GM18867 (cell line): ENCODE measurements around the gene CELF4.

Source experiments
- ATAC-seq: cut with Tn5 transposase; IDR thresholded peaks from one replicate; pipeline ENCODE4 v1.9.1; 2021; ENCODE audit warnings: mild to moderate bottlenecking, moderate library complexity; ENCODE audit not compliant: unreplicated experiment

The CELF4 gene

GRCh38 chr18:37299471-37300304, 265.9 kb downstream of the CELF4 start:
- ATAC-seq = peak; percentile 88

- no peak for ATAC-seq
Observed at GRCh38 chr18:37298816-37299215, 266.8 kb downstream of the CELF4 start.

- no peak for ATAC-seq
Observed at GRCh38 chr18:37297106-37297505, 268.5 kb downstream of the CELF4 start.

GRCh38 chr18:37294951-37295350, 270.6 kb downstream of the CELF4 start:
- ATAC-seq = no peak

GRCh38 chr18:37293359-37293758, 272.2 kb downstream of the CELF4 start:
- no peak for ATAC-seq

- ATAC-seq = no peak
Observed at GRCh38 chr18:37289423-37289822, 276.2 kb downstream of the CELF4 start.

- no peak for ATAC-seq
Observed at GRCh38 chr18:37287601-37288000, 278.0 kb downstream of the CELF4 start.

GRCh38 chr18:37286801-37287200, 278.8 kb downstream of the CELF4 start:
- ATAC-seq = no peak

- no peak for ATAC-seq
Observed at GRCh38 chr18:37285825-37286224, 279.8 kb downstream of the CELF4 start.

GRCh38 chr18:37284260-37284659, 281.3 kb downstream of the CELF4 start:
- ATAC-seq = no peak

- no peak for ATAC-seq
Observed at GRCh38 chr18:37282386-37283037, 283.1 kb downstream of the CELF4 start.

GRCh38 chr18:37280701-37281393, 284.8 kb downstream of the CELF4 start:
- ATAC-seq = no peak

- no peak for ATAC-seq
Observed at GRCh38 chr18:37277804-37278203, 287.8 kb downstream of the CELF4 start.

- ATAC-seq = no peak
Observed at GRCh38 chr18:37276111-37276890, 289.3 kb downstream of the CELF4 start.

- no peak for ATAC-seq
Observed at GRCh38 chr18:37275237-37275741, 290.3 kb downstream of the CELF4 start.

GRCh38 chr18:37274309-37275236, 291.0 kb downstream of the CELF4 start:
- ATAC-seq = no peak

- no peak for ATAC-seq
Observed at GRCh38 chr18:37272841-37273240, 292.8 kb downstream of the CELF4 start.

- no peak for ATAC-seq
Observed at GRCh38 chr18:37272226-37272625, 293.4 kb downstream of the CELF4 start.

- ATAC-seq = no peak
Observed at GRCh38 chr18:37270666-37271052, 294.9 kb downstream of the CELF4 start.
